ENCODE data around the gene ANKS1A.

ANKS1A gene

DNA sequence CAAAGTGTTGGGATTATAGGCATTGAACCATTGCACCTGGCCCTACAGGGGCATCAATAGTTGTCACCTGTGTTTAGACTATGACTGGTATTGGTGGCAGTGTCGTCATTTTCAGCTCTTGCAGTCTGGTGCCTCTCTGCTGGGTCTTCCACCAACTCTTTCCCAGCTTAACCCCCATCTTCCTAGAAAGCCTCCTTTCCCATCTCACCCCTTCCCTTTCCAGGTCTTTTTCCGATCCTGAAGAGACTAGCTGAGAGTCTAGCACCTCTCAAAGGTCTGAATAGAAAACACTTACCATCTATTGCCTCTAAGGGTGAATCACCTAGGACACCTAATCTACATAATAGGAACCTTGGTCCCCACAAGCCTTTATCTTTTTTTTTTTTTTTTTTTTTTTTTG is 181.1 kb downstream of the ANKS1A start:
- no peak for DNase-seq (ENCODE audit: low read depth)

DNA sequence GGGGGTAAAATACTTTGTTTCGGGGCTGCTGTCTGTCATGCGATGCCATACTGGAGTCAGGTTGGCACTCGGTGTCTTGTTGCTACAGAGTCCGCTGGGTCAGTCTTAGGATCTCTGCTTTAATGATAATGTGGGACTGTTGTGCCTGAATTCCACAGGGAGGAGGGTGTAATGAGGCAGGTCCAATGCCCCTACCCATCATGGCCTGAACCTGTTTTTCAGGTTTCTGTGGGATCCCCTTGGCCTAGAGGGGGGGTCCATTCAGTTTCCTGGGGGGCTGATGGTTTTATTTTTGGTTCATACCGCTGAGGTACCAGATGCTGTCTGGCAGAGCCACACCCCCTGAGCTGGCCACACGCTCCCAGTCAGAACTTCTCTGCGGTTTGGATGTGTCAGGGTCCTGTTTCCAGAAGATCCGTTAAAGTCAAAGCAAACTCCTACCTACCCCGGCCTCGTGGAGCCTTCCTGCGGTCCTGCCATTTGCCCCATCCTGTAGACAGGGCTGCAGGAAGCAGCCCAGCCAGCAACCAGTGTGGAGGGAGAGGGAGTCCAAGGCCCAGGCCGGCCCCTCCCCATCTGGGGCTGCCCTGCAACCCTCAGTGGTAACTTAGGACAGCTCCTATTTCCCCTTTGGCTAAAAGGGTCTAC is 182.4 kb downstream of the ANKS1A start:
- DNase-seq (ENCODE audit: low read depth): no peak

DNA sequence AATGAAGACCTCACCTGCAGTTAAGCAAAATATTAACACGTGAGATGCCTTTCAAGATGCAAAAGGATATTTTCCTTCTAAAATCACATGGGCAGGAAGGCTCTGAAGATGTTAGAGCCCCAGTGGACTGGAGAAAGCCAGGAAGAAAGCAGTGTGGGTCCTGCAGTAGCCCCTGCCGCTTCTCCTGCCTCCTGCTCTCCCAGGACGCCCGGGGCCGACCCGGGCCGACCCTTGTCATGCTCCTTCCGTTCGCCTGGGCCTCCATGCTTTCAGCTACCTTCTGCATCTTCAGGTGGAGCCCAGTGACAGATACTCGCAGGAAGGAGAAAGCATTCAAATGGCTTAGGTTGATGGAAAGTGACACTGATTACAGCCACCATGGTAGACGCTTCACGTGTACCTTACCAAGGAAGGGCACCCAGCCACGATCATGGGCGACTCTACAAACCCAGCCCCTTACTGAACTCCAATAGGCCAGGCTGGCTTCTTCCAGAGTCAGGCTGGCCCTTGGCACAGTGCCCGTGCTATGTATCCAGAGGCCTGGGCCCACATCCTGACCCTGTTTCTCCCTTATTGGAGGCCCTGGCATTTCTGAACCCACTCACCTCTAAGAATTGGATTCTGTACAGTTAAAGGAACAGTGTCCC is 183.1 kb downstream of the ANKS1A start:
- no peak for DNase-seq (ENCODE audit: low read depth)

GRCh38 chr6:35072698-35073055 is 183.6 kb downstream of the ANKS1A start:
- DNase-seq (ENCODE audit: low read depth): no peak

DNA sequence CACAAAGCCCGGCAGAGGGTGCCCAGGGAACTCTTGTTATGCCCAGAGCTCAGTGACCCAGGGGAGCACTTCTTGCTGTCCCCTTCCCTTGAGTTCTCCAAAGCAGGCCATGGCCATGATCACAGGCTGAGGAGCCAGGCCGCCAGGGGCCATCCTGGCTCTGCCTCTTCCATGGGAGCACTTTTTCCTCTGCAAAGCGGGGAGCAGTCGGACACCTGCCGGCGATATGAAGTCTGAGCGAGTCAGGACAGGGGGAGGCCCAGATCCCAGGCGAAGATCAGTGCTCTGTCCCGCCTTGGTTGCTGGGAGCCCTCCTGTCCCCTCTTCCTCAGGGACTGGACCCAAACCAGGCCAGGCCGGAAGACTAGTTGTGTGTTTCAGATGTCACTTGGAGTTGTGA is 184.2 kb downstream of the ANKS1A start:
- no peak for DNase-seq (ENCODE audit: low read depth)

GRCh38 chr6:35073766-35074471 is 184.9 kb downstream of the ANKS1A start:
- no peak for DNase-seq (ENCODE audit: low read depth)

DNA sequence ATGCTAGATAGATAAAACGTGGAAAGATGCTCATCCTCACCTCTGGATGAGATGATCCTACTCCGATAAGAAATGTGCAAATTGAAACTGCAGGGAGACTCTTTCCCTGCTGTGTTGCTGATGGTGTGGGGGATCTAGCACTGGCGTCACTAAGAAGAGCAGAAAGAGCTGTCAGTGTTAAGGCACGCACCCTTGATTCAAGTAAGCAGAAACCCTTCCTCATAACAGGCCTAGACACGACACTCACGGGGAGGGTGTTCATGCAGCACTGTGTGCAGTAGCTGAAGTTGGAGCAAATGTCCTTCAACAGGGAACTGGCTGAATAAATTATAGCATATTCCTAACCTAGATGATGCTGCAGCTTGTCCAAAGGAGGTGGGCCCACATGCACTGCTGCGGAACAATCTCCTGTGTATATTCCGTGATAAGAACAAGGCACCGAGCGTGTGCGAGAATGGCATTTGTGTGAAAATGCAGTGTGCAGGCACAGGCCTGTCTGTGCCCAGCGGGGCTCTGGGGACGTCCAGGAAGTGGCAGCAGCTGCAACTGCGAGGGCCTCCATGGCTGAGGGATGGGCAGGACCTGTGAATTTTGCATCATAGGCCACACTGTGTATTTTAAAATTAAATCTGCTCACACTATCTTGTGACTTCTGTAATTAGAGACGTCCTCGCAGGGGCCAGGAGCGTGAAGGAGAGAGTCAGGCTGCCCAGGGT is 188.1 kb downstream of the ANKS1A start:
- DNase-seq (ENCODE audit: low read depth): no peak

DNA sequence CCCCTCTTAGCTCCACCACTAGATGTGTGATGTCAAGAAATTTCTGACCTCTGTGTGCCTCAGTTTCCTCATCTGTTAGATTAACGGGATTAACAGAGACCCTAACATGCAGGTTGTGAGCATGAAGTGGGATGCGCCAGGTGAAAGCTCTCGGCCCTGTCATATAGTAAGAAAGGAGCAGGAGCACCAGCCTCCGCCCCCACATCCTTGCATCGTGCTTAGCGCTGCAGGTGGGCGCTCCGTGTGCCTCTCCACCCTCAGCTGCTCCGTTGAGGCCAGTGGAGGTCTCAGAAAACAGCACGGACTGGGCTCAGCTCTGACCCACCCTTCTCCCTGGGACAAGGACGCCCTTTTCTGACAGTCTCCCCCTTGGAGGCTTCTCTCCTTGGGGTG is 188.7 kb downstream of the ANKS1A start:
- DNase-seq (ENCODE audit: low read depth): no peak

DNA sequence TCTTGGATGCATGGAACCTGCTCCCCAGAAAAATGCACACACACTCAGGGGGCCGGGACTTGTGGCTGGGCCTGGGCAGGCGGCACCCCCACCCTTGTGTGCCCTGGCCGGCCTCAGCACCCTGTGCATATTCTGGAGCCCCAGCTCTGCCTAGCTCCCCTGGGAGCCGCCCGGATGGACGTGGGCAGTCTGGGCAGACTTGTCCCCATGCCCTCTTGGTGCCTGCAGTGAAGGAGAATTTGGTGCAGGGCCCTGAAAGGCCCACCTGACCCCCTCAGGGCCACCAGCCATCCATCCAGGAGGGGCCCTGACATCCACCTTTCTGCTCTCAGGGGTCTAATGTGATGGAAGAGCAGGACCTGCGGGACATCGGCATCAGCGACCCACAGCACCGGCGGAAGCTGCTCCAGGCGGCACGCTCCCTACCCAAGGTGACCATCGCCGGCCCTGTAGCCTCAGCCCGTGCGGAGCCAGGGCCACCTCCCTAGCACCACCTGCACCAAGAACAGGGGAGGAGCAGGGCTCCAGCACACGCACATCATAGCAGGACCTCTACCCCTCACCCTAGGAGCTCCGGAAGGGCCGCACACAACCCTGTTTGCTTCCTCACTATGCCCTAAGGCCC is 189.3 kb downstream of the ANKS1A start:
- no peak for DNase-seq (ENCODE audit: low read depth)

GRCh38 chr6:35078896-35079295 is 189.8 kb downstream of the ANKS1A start:
- no peak for DNase-seq (ENCODE audit: low read depth)

GRCh38 chr6:35079311-35080000 is 190.4 kb downstream of the ANKS1A start:
- no peak for DNase-seq (ENCODE audit: low read depth)

DNA sequence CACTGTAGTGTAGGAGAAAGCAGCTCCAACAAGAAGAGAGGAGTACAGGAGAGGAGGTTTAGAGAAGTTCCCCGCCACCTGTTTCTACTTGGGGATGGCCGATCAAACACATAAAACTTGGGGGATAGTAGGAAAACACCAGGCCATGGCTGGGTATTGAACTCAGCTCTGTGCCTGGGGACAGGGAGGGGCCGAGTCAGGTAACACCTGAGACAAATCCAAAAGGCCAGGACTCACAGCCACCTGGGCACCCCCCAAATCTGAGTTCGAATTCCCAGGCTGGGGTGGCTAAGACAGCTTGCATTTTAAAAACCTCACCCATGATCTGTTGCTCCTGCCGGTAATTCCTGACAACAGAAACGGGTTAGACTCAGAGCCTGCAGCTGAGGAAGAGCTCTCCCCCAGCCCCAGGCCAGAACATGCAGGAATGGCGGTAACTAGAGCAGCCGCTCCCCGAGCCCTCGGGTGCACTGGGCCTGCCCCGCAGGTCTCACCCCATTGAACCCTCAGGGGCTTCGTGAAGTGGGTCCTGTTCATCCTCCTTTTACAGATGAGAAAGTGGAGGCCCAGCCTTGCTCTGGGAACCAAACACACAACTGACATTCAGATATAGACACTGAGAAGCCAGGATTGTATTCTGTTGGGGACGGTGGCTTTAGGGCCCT is 191.1 kb downstream of the ANKS1A start:
- DNase-seq (ENCODE audit: low read depth): no peak

DNA sequence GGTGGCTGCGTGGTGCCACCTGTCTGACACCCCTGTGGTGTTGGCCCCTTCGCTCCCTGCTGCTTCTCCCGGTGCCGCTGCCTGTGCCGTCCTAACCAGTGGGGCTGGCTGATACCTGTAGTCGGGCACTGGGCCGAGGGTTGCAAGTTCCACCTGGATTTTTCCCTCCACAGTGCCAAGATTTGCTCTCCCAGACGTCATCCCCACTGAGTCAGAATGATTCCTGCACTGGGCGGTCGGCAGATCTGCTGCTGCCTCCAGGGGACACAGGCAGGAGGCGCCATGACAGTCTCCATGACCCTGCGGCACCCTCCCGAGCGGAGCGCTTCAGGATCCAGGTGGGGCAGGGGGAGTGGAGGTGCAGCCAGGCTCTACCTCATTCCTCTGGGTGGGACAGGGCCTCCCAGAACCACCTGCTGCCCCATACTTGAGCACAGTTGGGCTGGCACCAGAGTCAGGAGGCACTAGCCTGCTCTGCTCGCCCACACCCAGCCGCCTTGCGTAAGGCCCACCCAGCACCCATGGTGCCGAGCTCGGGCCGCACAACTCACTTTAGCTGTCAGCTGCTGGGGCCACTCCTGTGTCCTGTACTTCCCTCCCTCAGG is 191.9 kb downstream of the ANKS1A start:
- DNase-seq (ENCODE audit: low read depth): no peak

DNA sequence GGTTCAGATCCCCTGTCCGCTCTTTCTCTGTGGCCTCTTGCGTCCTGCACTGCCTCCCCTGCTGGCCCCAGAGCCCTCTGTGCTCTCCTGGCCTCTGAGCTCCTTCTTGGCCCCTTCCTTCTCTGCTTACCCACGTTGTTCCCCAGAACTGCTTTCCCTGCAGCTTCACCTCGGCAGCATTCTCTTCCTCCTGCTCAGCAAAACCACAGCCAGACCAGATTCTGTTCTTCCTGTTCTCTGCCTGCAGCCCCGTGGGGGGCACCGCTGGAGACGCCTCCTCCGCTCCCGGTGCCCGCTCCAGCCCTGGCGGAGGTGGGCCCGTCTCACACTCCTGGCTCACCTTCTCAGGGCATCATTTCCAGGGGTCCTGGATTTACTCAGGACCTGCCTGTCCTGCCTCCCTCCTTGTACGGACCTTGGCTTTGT is 192.4 kb downstream of the ANKS1A start:
- peak; percentile 47 for DNase-seq (ENCODE audit: low read depth)

GRCh38 chr6:35082046-35082732 is 193.1 kb downstream of the ANKS1A start:
- DNase-seq (ENCODE audit: low read depth): no peak

DNA sequence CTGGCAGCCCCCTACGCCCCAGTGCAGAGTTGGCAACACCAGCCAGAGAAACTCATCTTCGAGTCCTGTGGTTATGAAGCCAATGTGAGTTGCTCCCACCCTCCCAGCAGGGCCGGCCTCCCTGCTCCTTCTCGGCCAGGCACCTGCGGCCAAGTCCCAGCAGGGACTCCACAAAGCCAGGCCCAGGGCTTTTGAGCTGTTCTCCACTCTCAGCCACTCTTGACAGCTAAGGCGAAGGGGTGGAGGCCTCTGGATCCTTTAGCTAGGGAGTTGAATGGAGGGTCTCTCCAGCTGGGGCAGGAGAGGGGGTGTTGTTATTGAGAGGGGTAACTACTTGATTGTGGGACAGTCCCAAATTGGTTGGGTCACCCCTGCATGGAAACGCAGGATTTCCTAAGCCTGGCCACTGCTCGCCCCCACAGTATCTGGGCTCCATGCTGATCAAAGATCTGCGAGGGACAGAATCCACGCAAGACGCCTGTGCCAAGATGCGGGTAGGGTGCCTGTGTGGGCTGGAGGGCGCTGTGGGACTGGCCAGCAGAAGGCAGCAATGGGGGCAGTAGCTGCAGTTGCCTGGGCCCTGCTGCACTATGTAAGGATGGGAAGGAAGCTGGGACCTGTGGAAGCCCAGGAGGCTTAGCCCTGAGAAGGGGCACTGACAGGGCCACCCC is 193.8 kb downstream of the ANKS1A start:
- DNase-seq (ENCODE audit: low read depth): no peak

DNA sequence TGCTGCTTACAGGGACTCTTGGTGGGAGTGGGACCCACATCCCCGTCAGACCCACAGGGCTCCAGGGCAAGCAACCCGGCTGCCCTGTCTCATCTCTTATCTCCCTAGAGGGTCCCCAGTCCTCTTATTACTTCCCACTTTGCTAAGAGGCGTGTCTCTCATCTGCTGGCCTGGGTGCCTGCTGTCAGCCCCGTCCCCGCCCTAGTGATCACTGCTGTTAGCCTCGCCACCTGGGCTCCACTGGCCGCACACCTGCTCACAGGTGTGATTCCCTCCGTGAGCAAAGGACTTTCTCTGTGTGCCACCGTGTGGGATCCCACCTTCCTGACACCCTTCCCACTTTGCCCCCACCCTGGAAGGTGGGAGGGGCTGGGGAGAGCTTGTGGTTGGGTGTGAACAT is 194.5 kb downstream of the ANKS1A start:
- DNase-seq (ENCODE audit: low read depth): no peak

DNA sequence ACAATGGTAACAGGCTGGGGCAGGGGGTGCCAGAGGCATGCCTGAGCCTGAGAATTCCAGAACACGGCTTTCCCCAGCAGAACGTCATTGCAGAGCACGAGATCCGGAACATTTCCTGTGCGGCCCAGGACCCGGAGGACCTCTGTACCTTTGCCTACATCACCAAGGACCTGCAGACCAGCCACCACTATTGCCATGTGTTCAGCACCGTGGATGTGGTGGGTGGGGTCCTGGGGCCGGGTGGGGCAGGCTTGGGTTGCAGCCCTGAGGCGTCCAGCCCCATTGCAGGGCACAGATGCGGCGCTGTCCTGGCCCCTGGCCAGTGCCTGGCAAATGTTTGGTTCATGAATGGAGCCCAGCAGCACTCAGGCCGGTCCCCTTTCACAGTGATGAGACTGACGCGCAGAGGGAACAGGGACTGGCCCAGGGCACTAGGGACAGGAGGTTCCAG is 195.0 kb downstream of the ANKS1A start:
- DNase-seq (ENCODE audit: low read depth): no peak

DNA sequence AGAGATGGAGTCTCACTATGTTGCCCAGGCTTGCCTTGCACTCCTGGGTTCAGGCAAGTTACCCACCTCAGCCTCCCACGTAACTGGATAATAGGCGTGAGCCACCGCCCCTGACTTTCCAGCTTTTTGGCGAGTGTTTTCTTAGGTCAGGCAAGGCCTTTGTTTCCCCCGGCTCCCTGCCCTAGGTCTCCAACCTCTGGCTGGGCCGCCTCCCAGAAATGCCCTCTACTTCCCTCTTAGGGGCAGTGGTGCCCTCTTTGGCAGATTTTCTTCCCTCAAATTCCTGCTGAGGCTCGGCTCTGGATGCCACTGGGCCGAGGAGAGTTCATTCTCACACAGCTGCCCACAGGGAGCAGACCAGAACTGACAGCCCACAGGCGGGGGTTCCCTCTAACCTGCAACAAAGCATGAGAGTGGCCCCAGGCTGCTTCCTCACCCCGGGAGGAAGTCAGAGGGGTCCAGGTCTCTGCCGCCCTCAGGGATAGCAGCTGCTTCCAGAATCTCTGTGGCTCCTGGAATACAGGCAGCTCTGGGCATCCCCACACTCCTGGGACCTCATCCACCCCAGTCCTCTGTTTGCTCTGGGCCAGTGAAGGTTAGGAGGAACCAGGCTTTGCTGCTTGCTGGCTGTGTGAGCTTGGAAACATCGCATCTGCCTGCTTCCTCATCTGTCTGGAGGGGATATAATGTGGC is 195.6 kb downstream of the ANKS1A start:
- DNase-seq (ENCODE audit: low read depth): no peak
